Left forelimb (tissue), 1 donor: ENCODE results near the gene MYO1B.
A peak's percentile ranks its signal among the peaks of the same experiment; 100 is the strongest.

ENCODE experiments used
- DNase-seq: peaks from one replicate; pipeline ENCODE4 v3.0.0-alpha.2; 2018; ENCODE audit warnings: low spot score

Gene MYO1B

GRCh38 chr2:191298306-191298705 is 53.1 kb downstream of the MYO1B start:
- DNase-seq, result no peak

- DNase-seq, result no peak
These were observed 53.8 kb downstream of the MYO1B start for GRCh38 chr2:191299010-191299409.

- DNase-seq, result no peak
These were observed 54.7 kb downstream of the MYO1B start for GRCh38 chr2:191299866-191300265.

GRCh38 chr2:191301971-191302370 is 56.8 kb downstream of the MYO1B start:
- DNase-seq, result no peak

DNA sequence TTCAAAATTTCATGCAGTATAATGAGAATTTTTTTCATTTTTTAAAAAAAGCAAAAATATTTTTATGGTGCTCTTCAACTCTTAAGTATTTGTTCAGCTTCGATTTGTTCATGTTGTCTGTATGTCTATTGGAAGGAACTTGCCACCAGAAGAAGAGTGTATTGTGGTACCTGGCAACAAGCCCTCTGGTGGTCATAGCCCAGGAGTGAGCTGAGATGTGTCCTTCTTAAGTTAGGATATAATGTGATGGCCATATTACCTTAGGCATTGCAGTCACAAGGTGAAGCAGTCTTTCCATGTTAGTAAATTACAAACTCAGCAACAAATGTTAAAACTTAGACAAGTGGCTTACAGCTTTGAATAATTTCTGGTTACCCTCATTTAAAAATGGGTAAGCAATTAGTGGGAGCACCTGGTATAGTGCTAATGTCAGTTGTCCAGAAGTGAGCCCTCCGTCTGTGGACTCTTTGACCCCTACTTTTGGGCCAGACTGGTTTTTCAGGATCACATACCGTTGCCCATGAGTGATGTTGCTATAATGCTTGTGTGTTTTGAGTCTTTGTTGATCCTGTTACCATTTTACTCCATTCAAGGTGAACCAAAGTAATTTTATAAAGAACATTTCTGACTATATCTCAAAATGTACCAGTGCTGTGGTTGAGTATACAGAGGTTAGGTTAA is 57.4 kb downstream of the MYO1B start:
- DNase-seq, result no peak

DNA sequence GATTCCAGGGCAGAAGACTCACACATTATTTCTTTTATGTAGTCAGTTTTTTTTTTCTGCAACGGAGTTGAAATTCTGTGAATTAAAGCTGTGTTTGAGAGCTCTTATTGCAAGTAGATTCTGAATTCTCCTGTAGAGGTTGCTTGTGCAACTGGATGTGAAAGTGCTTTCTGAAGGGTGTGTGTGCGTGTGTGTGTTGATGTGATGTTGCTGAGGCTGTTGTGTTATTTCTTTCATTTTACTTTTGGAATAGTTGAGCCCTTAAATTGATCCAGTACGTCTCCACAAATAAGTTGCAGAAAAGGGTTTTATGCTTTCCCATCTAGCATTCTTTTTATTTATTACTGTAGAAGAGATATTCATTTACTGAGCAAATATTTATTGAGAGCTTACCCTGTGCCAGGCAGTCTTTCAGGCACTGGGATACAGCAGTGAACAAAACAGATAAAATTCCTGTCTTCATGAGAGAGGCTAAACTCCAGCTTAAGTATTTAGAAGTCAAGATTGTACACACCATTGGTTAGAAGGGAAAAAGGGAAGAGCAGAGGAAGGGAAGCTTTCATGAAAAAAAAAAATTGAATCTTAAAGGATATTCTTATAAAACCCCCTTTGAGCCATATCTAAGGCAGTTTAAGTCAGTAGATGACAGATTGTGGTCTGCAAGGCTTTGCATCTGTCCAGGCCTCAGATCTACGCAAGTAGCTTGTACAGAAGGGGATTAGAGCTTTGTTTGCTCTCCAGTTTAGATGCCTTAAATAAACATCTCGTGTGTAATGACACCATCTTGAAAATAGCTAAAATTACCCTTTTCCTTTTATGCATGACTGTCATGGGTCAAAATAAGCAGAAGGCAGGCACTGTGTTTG is 58.2 kb downstream of the MYO1B start:
- no peak for DNase-seq

GRCh38 chr2:191304939-191305875 is 60.0 kb downstream of the MYO1B start:
- peak; percentile 76 for DNase-seq

GRCh38 chr2:191308026-191308425 is 62.8 kb downstream of the MYO1B start:
- no peak for DNase-seq

GRCh38 chr2:191311156-191311555 is 66.0 kb downstream of the MYO1B start:
- no peak for DNase-seq

DNA sequence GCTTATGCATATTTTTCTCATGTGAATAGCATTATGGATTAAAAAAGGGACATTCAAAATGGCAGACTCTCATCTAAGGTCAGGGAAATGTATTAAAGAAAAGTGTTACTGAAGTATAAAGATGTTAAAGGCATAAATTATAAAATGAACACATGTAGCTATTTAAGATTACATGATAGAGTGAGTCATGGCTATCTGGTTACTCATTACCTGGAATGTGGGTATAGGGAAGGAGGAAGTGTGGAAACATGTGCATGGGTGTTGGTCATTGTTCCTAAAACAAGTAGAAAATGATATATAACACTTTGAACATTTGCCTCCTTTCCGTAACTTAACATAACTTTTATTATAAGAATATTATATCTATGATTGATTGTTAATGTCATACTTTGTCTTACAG is 66.4 kb downstream of the MYO1B start:
- DNase-seq, result no peak

DNA sequence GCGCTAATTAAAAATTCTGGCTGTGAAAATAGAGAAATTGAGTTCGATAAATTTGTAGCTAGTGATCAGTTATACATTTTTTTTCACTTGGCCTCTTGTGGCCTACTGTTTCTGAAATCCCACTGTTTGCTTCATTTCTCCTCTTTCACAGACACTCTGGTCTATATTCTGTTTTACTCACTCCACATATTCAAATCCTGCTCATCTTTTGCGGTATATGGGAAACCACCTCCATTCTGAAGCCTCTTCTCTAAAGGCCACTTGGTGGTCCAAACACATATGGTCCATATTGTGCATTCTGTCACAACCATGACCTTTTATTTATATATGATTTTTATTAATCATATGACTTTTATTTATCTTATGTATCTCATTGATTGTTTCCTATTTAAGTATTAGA is 67.0 kb downstream of the MYO1B start:
- DNase-seq, result no peak

DNA sequence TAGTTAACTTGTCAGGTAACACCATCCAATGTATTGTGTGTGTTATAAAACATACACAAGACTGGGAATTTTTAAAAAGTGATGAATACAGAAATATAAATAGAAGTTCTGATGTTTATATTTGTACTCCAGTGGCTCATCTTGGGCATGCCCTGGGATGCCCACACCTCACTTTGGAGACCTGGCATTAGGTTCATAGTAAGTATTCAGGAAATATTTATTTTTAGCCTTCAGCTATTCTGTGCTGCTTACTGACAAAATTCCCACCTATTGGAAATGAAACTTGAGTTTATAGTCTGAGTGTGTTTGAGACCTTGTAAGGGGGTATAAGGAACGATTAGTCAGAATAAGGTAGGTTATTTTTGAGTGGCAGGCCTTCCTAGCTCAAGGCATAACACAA is 67.5 kb downstream of the MYO1B start:
- no peak for DNase-seq

- no peak for DNase-seq
These were observed 69.6 kb downstream of the MYO1B start for GRCh38 chr2:191314697-191315364.

DNA sequence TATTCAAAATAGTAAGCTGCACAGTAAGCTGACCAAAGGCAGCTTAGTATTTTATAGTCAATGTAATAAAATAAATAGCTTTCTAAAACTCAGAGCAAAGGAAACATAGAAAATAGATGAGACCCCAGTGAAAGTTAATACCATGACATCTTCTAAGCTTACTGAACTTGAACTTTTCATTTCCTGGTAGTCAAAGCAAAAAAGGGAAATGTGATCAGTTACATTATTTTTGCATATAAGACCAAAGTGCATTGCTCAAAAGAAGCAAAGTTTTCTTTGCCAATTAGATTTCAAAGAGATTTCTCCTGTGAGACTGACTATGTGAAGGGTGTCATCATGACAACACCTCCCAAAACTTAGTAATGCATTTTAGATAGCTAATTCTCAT is 70.2 kb downstream of the MYO1B start:
- DNase-seq, result no peak

- no peak for DNase-seq
These were observed 71.2 kb downstream of the MYO1B start for GRCh38 chr2:191316246-191316994.

- DNase-seq, result no peak
These were observed 73.0 kb downstream of the MYO1B start for GRCh38 chr2:191318037-191318728.

DNA sequence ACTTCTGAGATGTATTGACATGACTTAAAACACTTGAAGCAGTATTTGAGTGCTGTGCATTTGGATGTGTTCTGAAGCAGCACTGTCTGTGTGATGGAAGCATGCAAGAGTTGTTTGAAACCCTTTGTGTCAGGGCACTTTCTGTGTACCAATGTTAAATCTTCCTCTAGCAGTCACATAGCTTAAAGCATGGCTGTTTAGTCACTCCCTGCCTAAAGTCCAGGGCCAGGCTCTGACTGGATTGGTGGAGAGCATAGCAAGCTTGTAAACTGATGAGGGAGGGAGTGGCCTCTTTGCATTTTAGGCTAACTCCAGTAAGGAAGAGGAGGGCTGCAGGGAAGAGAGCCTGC is 73.5 kb downstream of the MYO1B start:
- DNase-seq, result no peak

GRCh38 chr2:191319186-191319585 is 74.0 kb downstream of the MYO1B start:
- DNase-seq, result no peak

DNA sequence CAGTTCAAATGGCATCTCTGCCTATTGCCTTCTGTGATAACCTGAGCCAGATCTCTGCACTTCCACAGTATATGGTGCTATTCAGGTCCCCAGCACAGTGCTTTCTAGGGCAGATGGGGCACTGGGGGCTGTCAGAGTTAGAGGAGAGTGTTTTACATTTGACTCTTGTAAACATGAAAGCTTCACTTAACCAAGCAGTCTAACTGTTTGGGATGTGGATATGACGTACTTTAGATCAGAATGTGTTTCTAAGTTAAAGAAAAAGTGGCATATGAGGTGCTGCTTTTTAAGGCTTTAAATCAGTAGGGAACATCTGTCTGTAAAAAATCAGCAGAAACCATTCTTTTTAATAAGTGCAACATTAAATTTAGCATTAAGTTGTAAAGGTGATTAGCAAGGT is 75.7 kb downstream of the MYO1B start:
- DNase-seq, result no peak

GRCh38 chr2:191321861-191322662 is 76.9 kb downstream of the MYO1B start:
- DNase-seq, result no peak
